ENCODE results near the gene NBDY. TPM values are rescaled to one million over a fixed set of nuclear protein-coding genes. Genes with fewer than 3 reads are reported as not detected.
"Not testable (repeated sequence)": the region's sequence is repeated elsewhere in the genome, so short reads cannot be mapped to it uniquely, and the experiment has no call there.

The NBDY gene
- 10 to 100 TPM; 17.6 to 23.3 TPM for total RNA-seq

GRCh38 chrX:56729152-56729850 is at the start of gene NBDY:
Gene NBDY (plus strand): TSS chrX:56729243. CDS start chrX:56729354, 111 bp downstream.
- Histone ChIP-seq H3K27me3 (no peaks in the 10 kb centered on the region), H3K4me1 (no peaks in the 10 kb centered on the region), H3K4me3 (peak within 1 kb of the TSS; percentile 38), H3K36me3 (no peaks in the 10 kb centered on the region), H3K9me3 (no peaks in the 10 kb centered on the region), H3K27ac (peak within 1 kb of the TSS; percentile 49), H3K9ac (ENCODE audit: low read depth in 2 of 2, low read length in 2 of 2) (peak within 1 kb of the TSS; percentile 59 to 68)
- peak; percentile 49 for DNase-seq
- intact Hi-C loops (cut with DNase I), result no loop called here
- TF ChIP-seq CTCF (IDR thresholded peaks at IDR 0.05), result no peak

- H3K9ac ChIP-seq (ENCODE audit: low read depth in 2 of 2, low read length in 2 of 2); H3K4me1 ChIP-seq; intact Hi-C loops (cut with DNase I); H3K27ac ChIP-seq; H3K36me3 ChIP-seq; H3K27me3 ChIP-seq; H3K9me3 ChIP-seq; DNase-seq; H3K4me3 ChIP-seq: not testable (repeated sequence)
Measured at GRCh38 chrX:56704530-56704929, 24.5 kb upstream of the NBDY start.

GRCh38 chrX:56726605-56727004 is 2.4 kb upstream of the NBDY start:
- no peak for DNase-seq
- TF ChIP-seq CTCF (IDR thresholded peaks at IDR 0.05), result peak; percentile 47
- H3K4me3 ChIP-seq, result no peak overlapping the region
- H3K4me1 ChIP-seq, result no peaks in the 10 kb centered on the region
- no peak overlapping the region for H3K27ac ChIP-seq
- no peaks in the 10 kb centered on the region for H3K9me3 ChIP-seq
- no peaks in the 10 kb centered on the region for H3K36me3 ChIP-seq
- H3K9ac ChIP-seq (ENCODE audit: low read depth in 2 of 2, low read length in 2 of 2), result no peak overlapping the region
- H3K27me3 ChIP-seq, result no peaks in the 10 kb centered on the region
- intact Hi-C loops (cut with DNase I), result no loop called here

GRCh38 chrX:56727531-56727930 is 1.5 kb upstream of the NBDY start:
- Histone ChIP-seq H3K27ac (no peak overlapping the region), H3K36me3 (no peaks in the 10 kb centered on the region), H3K27me3 (no peaks in the 10 kb centered on the region), H3K9ac (ENCODE audit: low read depth in 2 of 2, low read length in 2 of 2) (no peak overlapping the region), H3K9me3 (no peaks in the 10 kb centered on the region), H3K4me1 (no peaks in the 10 kb centered on the region), H3K4me3 (no peak overlapping the region)
- TF ChIP-seq CTCF (IDR thresholded peaks at IDR 0.05), result no peak
- intact Hi-C loops (cut with DNase I), result no loop called here
- no peak for DNase-seq

GRCh38 chrX:56728321-56728720 is 722 bp upstream of the NBDY start:
- Histone ChIP-seq H3K4me3 (no peak overlapping the region), H3K27ac (no peak overlapping the region), H3K9ac (ENCODE audit: low read depth in 2 of 2, low read length in 2 of 2) (no peak overlapping the region), H3K9me3 (no peaks in the 10 kb centered on the region), H3K4me1 (no peaks in the 10 kb centered on the region), H3K27me3 (no peaks in the 10 kb centered on the region), H3K36me3 (no peaks in the 10 kb centered on the region)
- intact Hi-C loops (cut with DNase I), result no loop called here
- TF ChIP-seq CTCF (IDR thresholded peaks at IDR 0.05), result no peak
- DNase-seq, result no peak

- no peak for TF ChIP-seq CTCF (IDR thresholded peaks at IDR 0.05)
- no peaks in the 10 kb centered on the region for H3K9me3 ChIP-seq
- intact Hi-C loops (cut with DNase I), result no loop called here
- H3K4me3 ChIP-seq, result peak overlapping the region; percentile 38
- H3K9ac ChIP-seq (ENCODE audit: low read depth in 2 of 2, low read length in 2 of 2), result no peak overlapping the region
- DNase-seq, result peak; percentile 21
- H3K36me3 ChIP-seq, result no peaks in the 10 kb centered on the region
- no peak overlapping the region for H3K27ac ChIP-seq
- no peaks in the 10 kb centered on the region for H3K4me1 ChIP-seq
- H3K27me3 ChIP-seq, result no peaks in the 10 kb centered on the region
Measured at GRCh38 chrX:56728752-56729151, 291 bp upstream of the NBDY start.

Data from colonic mucosa (tissue), 4 donors.